Panc1 (cell line): ENCODE results near the gene HOMER2. TPM values are rescaled to one million over a fixed set of nuclear protein-coding genes. Genes with fewer than 3 reads are reported as not detected.

Experiments used
- ATAC-seq: fragments of 200-7000 bp; cut with Tn5 transposase; 2 replicates; pipeline ENCODE4 v1.9.1; 2020; ENCODE audit warnings: mild to moderate bottlenecking, moderate library complexity
- BruUV-seq: library from RNA; stranded (reverse); fragments of 400-500 nt; replicated peaks from 2 replicates; lab custom pipeline; 2021; lab: Mats Ljungman, UMichigan
- CTCF ChIA-PET: fragments of 300-600 bp; sonication (Branson Sonifier 250); formaldehyde crosslinking; loops from one replicate; lab custom pipeline; 2022; ENCODE audit warnings: antibody characterized with exemption; lab: Charles Lee
- POLR2A ChIA-PET: fragments of 300-600 bp; sonication (Branson Sonifier 250); formaldehyde crosslinking; loops from one replicate; lab custom pipeline; 2022; ENCODE audit warnings: antibody characterized with exemption; lab: Charles Lee
- DNase-seq: peaks from one replicate; pipeline ENCODE4 v3.0.0-alpha.2; 2010; ENCODE audit warnings: low read depth, low spot score
- H3K27ac ChIP-seq: 2 replicates; pipeline ENCODE4 v1.5.1; 2011; ENCODE audit warnings: mild to moderate bottlenecking, low read length, inconsistent platforms
- H3K27me3 ChIP-seq: fragments of 200-500 bp; sonication (Bioruptor generic); 2 replicates; pipeline ENCODE4 v1.6.0; 2014; ENCODE audit warnings: low read length, inconsistent platforms; ENCODE audit not compliant: control insufficient read depth, insufficient read depth
- H3K36me3 ChIP-seq: fragments of 200-500 bp; sonication (Bioruptor generic); 2 replicates; pipeline ENCODE4 v1.5.1; 2014; ENCODE audit warnings: inconsistent platforms, mild to moderate bottlenecking, low read length, moderate library complexity; ENCODE audit not compliant: control insufficient read depth, insufficient read depth
- H3K4me1 ChIP-seq: 2 replicates; pipeline ENCODE4 v1.5.1; 2011; ENCODE audit warnings: inconsistent platforms, mild to moderate bottlenecking, low read length, moderate library complexity; ENCODE audit not compliant: control insufficient read depth, insufficient read depth
- H3K4me3 ChIP-seq, 2 experiments: 2 replicates each; pipeline ENCODE4 v1.5.1; 2011 to 2012; ENCODE audit warnings: low read depth in 2 of 2, low read length in 2 of 2, mild to moderate bottlenecking in 2 of 2, inconsistent platforms in 1 of 2, moderate library complexity in 1 of 2
- H3K9me3 ChIP-seq: fragments of 200-500 bp; sonication (Bioruptor generic); 2 replicates; pipeline ENCODE4 v1.5.1; 2014; ENCODE audit warnings: low read depth, mild to moderate bottlenecking, inconsistent platforms, low read length, moderate library complexity; ENCODE audit not compliant: control insufficient read depth, insufficient read depth
- CTCF ChIP-seq: fragments of 450-650 bp; IDR thresholded peaks from 2 replicates; pipeline ENCODE4 v1.5.1; 2017; ENCODE audit warnings: mild to moderate bottlenecking
- POLR2AphosphoS5 ChIP-seq: IDR thresholded peaks from 2 replicates; pipeline ENCODE4 v1.6.1; 2012; ENCODE audit warnings: mild to moderate bottlenecking, low read depth, low read length, moderate library complexity
- REST ChIP-seq, 2 experiments: IDR thresholded peaks; 2 replicates each; pipeline ENCODE4 v1.6.1; 2011 to 2012; ENCODE audit warnings: low read depth in 2 of 2, control low read depth in 1 of 2, low read length in 1 of 2, mild to moderate bottlenecking in 1 of 2, moderate library complexity in 1 of 2; ENCODE audit not compliant: insufficient read depth in 1 of 2
- SIN3A ChIP-seq: IDR thresholded peaks from 2 replicates; pipeline ENCODE4 v1.6.1; 2012; ENCODE audit warnings: low read depth, mild to moderate bottlenecking, low read length, moderate library complexity, borderline replicate concordance; ENCODE audit not compliant: insufficient read depth
- TCF7L2 ChIP-seq: IDR thresholded peaks from 2 replicates; pipeline ENCODE4 v1.6.1; 2011; ENCODE audit warnings: mild to moderate bottlenecking, low read depth, low read length, inconsistent platforms
- in situ Hi-C: cut with HindIII; loops from 2 replicates; pipeline ENCODE4 v1.10.0; 2016; ENCODE audit warnings: low sequenced_read_pairs, low pct_unique_long_range_greater_than_20kb
- intact Hi-C: fragments of 100-400 bp; cut with micrococcal nuclease; formaldehyde crosslinking; loops from one replicate; pipeline ENCODE4 v1.10.0; 2022; ENCODE audit not compliant: unreplicated experiment
- total RNA-seq: library from RNA; stranded (reverse); gene quantifications from one replicate; pipeline ENCODE4 v1.2.1, GENCODE V29; 2021; ENCODE audit not compliant: unreplicated experiment

The HOMER2 gene
- total RNA-seq, 1 experiment from 2014 or later: 35.9 TPM

- peaks cover 5% of the 10 kb centered on the region for H3K4me1 ChIP-seq
- ChIA-PET POLR2A (no interaction called here), CTCF (no interaction called here)
- H3K36me3 ChIP-seq: no peaks in the 10 kb centered on the region
- intact Hi-C loops (no loop called here), in situ Hi-C loops (no loop called here)
- BruUV-seq: no TSS peak
- TF ChIP-seq CTCF (no peak), POLR2AphosphoS5 (no peak), TCF7L2 (no peak), SIN3A (no peak), REST (IDR thresholded peaks at IDR 0.05; ENCODE audit: insufficient read depth in 1 of 2, low read depth in 2 of 2, low read length in 1 of 2) (no peak)
- no peak overlapping the region for H3K27ac ChIP-seq
- ATAC-seq: no peak
- no peak overlapping the region for H3K4me3 ChIP-seq
- no peaks in the 10 kb centered on the region for H3K27me3 ChIP-seq
- no peak for DNase-seq
- no peaks in the 10 kb centered on the region for H3K9me3 ChIP-seq
These were observed 6.3 kb downstream of the HOMER2 start for GRCh38 chr15:82946155-82946701.

- H3K27ac ChIP-seq: no peak overlapping the region
- in situ Hi-C loops: no loop called here
- BruUV-seq: no TSS peak
- no peak for TF ChIP-seq CTCF
- TF ChIP-seq REST (IDR thresholded peaks at IDR 0.05; ENCODE audit: insufficient read depth in 1 of 2, low read depth in 2 of 2, low read length in 1 of 2): no peak
- TF ChIP-seq TCF7L2: no peak
- TF ChIP-seq SIN3A: no peak
- TF ChIP-seq POLR2AphosphoS5: no peak
- DNase-seq (no peak), ATAC-seq (no peak)
- H3K36me3 ChIP-seq: no peaks in the 10 kb centered on the region
- H3K9me3 ChIP-seq: no peaks in the 10 kb centered on the region
- no peaks in the 10 kb centered on the region for H3K4me1 ChIP-seq
- ChIA-PET CTCF (no interaction called here), POLR2A (interaction anchor here (0.6 kb wide), 1 partner anchor 10 kb away, joined by 5 read pairs; no protein-coding TSS in a partner anchor)
- H3K27me3 ChIP-seq: no peaks in the 10 kb centered on the region
- intact Hi-C loops: no loop called here
- H3K4me3 ChIP-seq: no peak overlapping the region
These were observed 7.2 kb downstream of the HOMER2 start for GRCh38 chr15:82945326-82945725.
